Epithelial cell of proximal tubule (primary cell): ENCODE measurements around the gene RAB26. TPM values are rescaled to one million over a fixed set of nuclear protein-coding genes. Genes with fewer than 3 reads are reported as not detected.

Experiments used
- DNase-seq: peaks from one replicate; pipeline ENCODE4 v3.0.0-alpha.2; 2011; ENCODE audit warnings: low read depth
- H3K4me3 ChIP-seq: 2 replicates; pipeline ENCODE4 v1.5.1; 2011; ENCODE audit warnings: low read depth, mild to moderate bottlenecking, low read length
- total RNA-seq: library from RNA; depleted of rRNA; stranded (reverse); fragments of >200 nt; gene quantifications from 2 replicates; pipeline ENCODE4 v1.2.3, GENCODE V29; 2015
- TF ChIP-seq, protein P1 (sequence below): conservative IDR thresholded peaks from 2 replicates; pipeline ENCODE4 v1.5.1; 2012; ENCODE audit warnings: low read depth, mild to moderate bottlenecking, low read length

The RAB26 gene
- total RNA-seq, 1 donor from 2014 or later: 11.6 TPM

DNA sequence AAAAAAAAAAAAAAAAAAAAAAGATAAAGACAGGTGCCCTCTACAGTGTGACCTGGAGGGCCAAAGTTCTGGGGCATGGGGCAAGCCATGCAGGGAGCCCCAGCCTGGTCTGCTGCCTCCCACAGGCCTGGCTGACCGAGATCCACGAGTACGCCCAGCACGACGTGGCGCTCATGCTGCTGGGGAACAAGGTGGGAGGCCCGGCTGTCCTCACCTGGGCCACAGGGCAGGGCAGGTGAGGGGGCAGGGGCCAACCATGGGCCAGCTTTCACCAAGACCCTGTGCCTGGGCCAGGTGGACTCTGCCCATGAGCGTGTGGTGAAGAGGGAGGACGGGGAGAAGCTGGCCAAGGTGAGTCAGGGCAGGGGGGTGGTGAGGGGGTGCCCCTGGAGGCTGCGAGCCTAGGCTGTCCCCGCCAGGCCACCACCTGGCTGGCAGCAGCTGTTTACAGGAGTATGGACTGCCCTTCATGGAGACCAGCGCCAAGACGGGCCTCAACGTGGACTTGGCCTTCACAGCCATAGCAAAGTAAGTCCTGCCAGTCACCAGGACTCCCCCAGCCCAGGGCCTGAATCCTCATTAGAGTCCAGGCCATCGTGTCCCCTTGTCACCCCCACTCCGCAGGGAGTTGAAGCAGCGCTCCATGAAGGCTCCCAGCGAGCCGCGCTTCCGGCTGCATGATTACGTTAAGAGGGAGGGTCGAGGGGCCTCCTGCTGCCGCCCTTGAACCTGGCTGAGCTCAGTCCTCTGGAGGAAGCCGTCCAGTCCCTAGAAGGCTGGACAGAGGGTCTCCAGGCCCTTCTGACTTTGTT is 4.5 kb downstream of the RAB26 start:
- no peak for DNase-seq
- TF ChIP-seq, protein P1, sequence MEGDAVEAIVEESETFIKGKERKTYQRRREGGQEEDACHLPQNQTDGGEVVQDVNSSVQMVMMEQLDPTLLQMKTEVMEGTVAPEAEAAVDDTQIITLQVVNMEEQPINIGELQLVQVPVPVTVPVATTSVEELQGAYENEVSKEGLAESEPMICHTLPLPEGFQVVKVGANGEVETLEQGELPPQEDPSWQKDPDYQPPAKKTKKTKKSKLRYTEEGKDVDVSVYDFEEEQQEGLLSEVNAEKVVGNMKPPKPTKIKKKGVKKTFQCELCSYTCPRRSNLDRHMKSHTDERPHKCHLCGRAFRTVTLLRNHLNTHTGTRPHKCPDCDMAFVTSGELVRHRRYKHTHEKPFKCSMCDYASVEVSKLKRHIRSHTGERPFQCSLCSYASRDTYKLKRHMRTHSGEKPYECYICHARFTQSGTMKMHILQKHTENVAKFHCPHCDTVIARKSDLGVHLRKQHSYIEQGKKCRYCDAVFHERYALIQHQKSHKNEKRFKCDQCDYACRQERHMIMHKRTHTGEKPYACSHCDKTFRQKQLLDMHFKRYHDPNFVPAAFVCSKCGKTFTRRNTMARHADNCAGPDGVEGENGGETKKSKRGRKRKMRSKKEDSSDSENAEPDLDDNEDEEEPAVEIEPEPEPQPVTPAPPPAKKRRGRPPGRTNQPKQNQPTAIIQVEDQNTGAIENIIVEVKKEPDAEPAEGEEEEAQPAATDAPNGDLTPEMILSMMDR: peak; percentile 12

GRCh38 chr16:2154533-2155090 is 6.2 kb downstream of the RAB26 start:
- peak overlapping the region; percentile 100 for H3K4me3 ChIP-seq
- DNase-seq: no peak
- TF ChIP-seq, protein P1: no peak

More for the DNA sequence above, 4.5 kb downstream of the RAB26 start:
- peak overlapping the region; percentile 100 for H3K4me3 ChIP-seq

GRCh38 chr16:2155091-2155950 is 6.9 kb downstream of the RAB26 start, which contains the start of gene TRAF7:
Gene TRAF7, plus strand, starts transcription at chr16:2155782. Its CDS starts 8,139 bp downstream, at chr16:2163921.
- H3K4me3 ChIP-seq: peak within 1 kb of the TSS; percentile 100
- TF ChIP-seq, protein P1: no peak
- DNase-seq: peak; percentile 100

GRCh38 chr16:2155977-2156848 is 7.8 kb downstream of the RAB26 start:
- DNase-seq: no peak
- TF ChIP-seq, protein P1: no peak
- peak overlapping the region; percentile 72 for H3K4me3 ChIP-seq

GRCh38 chr16:2156849-2157224 is 8.4 kb downstream of the RAB26 start:
- no peak for DNase-seq
- TF ChIP-seq, protein P1: no peak
- peak overlapping the region; percentile 72 for H3K4me3 ChIP-seq

GRCh38 chr16:2157480-2158261 is 9.2 kb downstream of the RAB26 start:
- no peak for DNase-seq
- TF ChIP-seq, protein P1: no peak
- peak overlapping the region; percentile 72 for H3K4me3 ChIP-seq
